ENCODE measurements around the gene HBS1L.

Gene HBS1L

DNA sequence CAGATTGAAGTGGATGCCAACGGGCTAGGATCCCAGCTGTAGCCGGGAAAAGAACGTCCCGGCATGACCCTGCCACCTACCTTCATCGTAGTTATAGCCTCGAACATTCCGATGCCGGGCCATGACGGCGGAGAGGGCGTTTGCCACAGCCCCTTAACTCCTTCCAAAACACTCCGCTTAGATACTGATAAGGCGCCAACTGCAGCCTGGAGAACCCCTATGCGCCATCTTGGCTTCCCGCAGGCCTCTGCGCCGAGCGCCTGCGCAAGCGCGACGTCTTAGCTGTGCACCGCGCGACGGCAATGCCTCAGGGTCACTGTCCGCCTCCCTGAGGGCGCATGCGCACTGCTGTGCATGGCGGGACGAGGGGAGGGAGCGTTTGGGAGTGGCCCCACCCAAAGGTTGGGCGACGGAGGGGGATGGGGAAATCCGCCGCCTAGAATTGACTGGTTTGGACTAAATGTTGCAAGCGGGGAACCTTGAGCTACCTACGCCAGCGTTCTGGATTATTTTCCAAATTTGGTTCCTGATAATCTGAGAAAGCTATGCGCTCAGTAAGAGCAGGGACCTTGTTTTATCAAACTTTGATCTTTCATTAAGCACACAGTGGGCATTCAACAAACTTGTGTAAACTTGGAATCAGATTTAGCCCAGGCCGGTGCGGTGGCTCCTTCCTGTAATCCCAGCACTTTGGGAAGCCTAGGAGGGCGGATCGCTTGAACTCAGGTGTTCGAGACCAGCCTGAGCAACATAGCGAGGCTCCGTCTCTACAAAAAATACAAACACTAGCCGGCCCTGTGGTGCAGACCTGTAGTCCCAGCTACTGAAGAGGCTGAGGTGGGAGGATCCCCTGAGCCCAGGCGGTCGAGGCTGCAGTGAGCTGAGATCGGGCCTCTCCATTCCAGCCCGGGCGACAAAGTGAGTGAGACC, at the start of gene HBS1L:
HBS1L (minus strand) TSS at position 254 of the 930 bp plus-strand sequence; CDS start at position 123, 131 bp downstream.
- TF ChIP-seq, protein P1, sequence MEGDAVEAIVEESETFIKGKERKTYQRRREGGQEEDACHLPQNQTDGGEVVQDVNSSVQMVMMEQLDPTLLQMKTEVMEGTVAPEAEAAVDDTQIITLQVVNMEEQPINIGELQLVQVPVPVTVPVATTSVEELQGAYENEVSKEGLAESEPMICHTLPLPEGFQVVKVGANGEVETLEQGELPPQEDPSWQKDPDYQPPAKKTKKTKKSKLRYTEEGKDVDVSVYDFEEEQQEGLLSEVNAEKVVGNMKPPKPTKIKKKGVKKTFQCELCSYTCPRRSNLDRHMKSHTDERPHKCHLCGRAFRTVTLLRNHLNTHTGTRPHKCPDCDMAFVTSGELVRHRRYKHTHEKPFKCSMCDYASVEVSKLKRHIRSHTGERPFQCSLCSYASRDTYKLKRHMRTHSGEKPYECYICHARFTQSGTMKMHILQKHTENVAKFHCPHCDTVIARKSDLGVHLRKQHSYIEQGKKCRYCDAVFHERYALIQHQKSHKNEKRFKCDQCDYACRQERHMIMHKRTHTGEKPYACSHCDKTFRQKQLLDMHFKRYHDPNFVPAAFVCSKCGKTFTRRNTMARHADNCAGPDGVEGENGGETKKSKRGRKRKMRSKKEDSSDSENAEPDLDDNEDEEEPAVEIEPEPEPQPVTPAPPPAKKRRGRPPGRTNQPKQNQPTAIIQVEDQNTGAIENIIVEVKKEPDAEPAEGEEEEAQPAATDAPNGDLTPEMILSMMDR (conservative IDR thresholded peaks at IDR 0.05; ENCODE audit: low read length): no peak
- H3K4me3 ChIP-seq (ENCODE audit: low read length): peak within 1 kb of the TSS; percentile 98
- DNase-seq (ENCODE audit: low read depth): peak; percentile 96

DNA sequence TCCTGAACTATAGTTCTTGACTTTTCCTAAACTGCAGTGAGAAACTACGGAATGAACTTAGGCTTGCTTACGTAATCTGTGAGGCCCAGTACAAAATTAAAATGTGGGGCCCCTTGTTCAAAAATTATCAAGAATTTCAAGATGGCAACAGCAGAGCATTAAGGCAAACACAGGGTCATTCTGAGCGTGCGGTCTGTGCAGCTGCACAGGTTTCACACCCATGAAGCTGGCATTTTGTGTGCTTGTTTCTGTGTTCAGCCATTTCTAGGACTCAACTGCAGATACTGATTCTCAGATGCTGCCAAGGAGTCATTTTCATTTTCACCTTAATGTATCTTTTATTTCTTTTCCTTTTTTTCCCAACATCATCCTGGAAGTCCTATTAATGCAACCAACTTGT, 49.6 kb upstream of the HBS1L start:
- no peak overlapping the region for H3K4me3 ChIP-seq (ENCODE audit: low read length)
- TF ChIP-seq, protein P1 (conservative IDR thresholded peaks at IDR 0.05; ENCODE audit: low read length): no peak
- no peak for DNase-seq (ENCODE audit: low read depth)

DNA sequence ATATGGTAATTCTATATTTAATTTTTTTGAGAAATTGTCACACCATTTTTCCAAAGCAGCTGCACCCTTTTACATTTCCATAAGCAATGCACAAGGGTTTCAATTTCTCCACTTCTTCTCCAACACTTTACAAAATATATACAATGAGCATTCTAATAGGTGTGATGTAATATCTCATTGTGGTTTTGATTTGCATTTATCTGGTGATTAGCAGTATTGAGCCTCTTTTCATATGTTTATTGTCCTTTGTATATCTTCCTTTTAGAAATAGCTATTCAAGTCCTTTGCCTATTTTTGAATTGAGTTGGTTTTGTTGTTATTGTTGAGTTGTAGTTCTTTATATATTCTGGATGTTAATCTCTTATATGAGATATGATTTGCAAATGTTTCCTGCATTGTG, 47.6 kb upstream of the HBS1L start:
- no peak for DNase-seq (ENCODE audit: low read depth)
- H3K4me3 ChIP-seq (ENCODE audit: low read length): no peak overlapping the region
- TF ChIP-seq, protein P1 (conservative IDR thresholded peaks at IDR 0.05; ENCODE audit: low read length): no peak

DNA sequence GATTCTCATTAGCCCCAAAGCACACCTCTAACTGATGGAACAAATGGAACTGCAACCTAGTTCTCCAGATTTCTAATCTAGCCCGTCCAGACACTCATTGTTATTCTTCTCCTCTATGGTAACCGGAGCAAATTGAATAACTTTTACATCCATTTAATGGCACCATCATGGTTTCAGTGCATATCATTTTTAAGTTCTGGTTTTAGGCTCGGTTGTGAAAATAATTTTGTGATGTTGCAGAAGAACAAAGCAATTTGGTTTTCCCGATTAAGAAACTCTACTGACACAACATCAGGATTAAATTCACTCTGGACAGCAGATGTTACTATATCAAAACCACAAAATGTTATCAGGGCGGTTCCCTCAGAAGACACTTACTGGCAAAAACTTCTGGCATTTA, 42.5 kb upstream of the HBS1L start:
- TF ChIP-seq, protein P1 (conservative IDR thresholded peaks at IDR 0.05; ENCODE audit: low read length): no peak
- DNase-seq (ENCODE audit: low read depth): no peak

DNA sequence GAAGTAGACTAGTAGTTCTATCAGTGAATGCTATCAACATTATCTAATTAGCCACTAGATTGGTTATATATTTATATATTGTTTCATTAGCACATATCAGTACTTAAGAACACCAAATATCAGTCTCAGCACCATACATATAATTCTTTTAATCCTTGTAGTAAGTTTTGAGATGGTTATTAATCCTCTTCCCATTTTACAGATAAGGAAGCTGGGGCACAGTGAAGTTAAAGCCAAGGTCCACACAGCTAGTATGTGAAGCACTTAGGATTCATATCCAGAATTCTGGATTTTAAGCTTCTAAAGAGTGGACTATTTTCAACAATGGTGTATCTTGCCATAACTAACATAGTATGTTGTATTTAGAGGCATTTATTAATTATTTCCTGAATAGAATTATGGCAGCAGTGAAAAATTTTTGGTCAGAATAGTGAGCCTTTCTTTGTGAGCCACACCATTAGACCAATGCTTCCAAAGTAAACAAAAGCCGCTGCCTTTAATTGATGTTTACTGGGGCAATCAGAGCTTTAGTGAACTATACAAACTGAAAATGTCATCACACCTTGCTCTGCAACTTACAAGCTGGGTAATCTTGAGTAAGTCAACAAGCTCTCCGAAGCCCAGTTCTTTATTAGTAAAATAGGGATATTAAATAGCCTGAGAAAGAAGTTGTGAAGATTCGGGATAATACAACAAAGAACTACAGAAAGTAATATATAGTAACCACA, 41.9 kb upstream of the HBS1L start:
- no peak overlapping the region for H3K4me3 ChIP-seq (ENCODE audit: low read length)
- TF ChIP-seq, protein P1 (conservative IDR thresholded peaks at IDR 0.05; ENCODE audit: low read length): no peak
- DNase-seq (ENCODE audit: low read depth): no peak

More for the DNA sequence above, 42.5 kb upstream of the HBS1L start:
- no peak overlapping the region for H3K4me3 ChIP-seq (ENCODE audit: low read length)

DNA sequence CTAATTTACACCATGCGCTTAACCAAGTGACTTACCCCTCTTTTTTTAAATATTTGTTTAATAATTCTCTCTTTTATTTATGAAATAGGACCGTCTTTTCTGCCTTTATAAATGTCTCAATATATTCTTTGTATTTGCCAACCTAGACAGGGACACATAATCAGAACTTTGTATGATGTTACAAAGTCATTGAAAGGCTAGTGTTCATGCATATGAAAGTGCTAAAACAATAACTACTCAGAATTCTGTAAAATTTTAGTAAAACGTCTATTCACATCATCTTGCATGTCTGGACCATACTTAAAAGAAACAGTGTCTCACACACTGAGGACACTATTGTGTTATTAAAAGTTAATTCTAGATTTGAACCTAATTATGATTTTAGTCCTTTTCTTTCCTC, 41.1 kb upstream of the HBS1L start:
- no peak overlapping the region for H3K4me3 ChIP-seq (ENCODE audit: low read length)
- TF ChIP-seq, protein P1 (conservative IDR thresholded peaks at IDR 0.05; ENCODE audit: low read length): no peak
- DNase-seq (ENCODE audit: low read depth): no peak
